Esophagus muscularis mucosa (tissue), 4 donors: ENCODE measurements around the gene TMIGD1. TPM values are rescaled to one million over a fixed set of nuclear protein-coding genes. Genes with fewer than 3 reads are reported as not detected.

Source experiments
- DNase-seq: peaks from one replicate; pipeline ENCODE4 v3.0.0-alpha.2; 2017; ENCODE audit errors: extremely low spot score
- H3K27ac ChIP-seq, 4 donors: fragments of 200-600 bp; sonication (generic); replicated peaks in 1 of 4; 1 replicate in 3 of 4; 2 replicates in 1 of 4; pipeline ENCODE4 v1.5.1; 2016 to 2019; ENCODE audit warnings: mild to moderate bottlenecking in 1 of 4
- H3K27me3 ChIP-seq, 4 donors: fragments of 200-600 bp; sonication (generic); one replicate each; pipeline versions ENCODE4 v1.5.1 to v1.6.0; 2016 to 2019
- H3K36me3 ChIP-seq, 4 donors: fragments of 200-600 bp; sonication (generic); one replicate each; pipeline ENCODE4 v1.5.1; 2016 to 2019
- H3K4me1 ChIP-seq, 4 donors: fragments of 200-600 bp; sonication (generic); one replicate each; pipeline ENCODE4 v1.5.1; 2016 to 2019
- H3K4me3 ChIP-seq, 4 donors: fragments of 200-600 bp; sonication (generic); 1 replicate in 2 of 4; 2 replicates in 2 of 4; pipeline ENCODE4 v1.5.1; 2016 to 2019; ENCODE audit warnings: mild to moderate bottlenecking in 4 of 4, moderate library complexity in 1 of 4
- H3K9me3 ChIP-seq, 4 donors: fragments of 200-600 bp; sonication (generic); 1 replicate in 3 of 4; 2 replicates in 1 of 4; pipeline ENCODE4 v1.5.1; 2016 to 2019
- CTCF ChIP-seq, 3 experiments: fragments of 200-600 bp in 2 of 3; fragments of 450-650 bp in 1 of 3; sonication (generic) in 2 of 3; IDR thresholded peaks; one replicate each; pipeline ENCODE4 v1.5.1; 2017 to 2019; ENCODE audit warnings: antibody characterized with exemption in 3 of 3, mild to moderate bottlenecking in 2 of 3, moderate library complexity in 1 of 3
- EP300 ChIP-seq: sonication (generic); formaldehyde crosslinking; IDR thresholded peaks from one replicate; pipeline ENCODE4 v1.6.1; 2017; ENCODE audit warnings: antibody characterized with exemption
- POLR2A ChIP-seq: fragments of 450-650 bp; IDR thresholded peaks from one replicate; pipeline ENCODE4 v1.6.1; 2017; ENCODE audit warnings: antibody characterized with exemption, moderate library complexity, mild to moderate bottlenecking, low read depth
- POLR2AphosphoS5 ChIP-seq, 2 donors: sonication (generic); formaldehyde crosslinking; IDR thresholded peaks; one replicate each; pipeline ENCODE4 v1.6.1; 2017; ENCODE audit warnings: antibody characterized with exemption in 2 of 2
- WGBS: methylation state at CpG from one replicate; pipeline ENCODE4 v1.1.5; 2018; 5-methylcytosine and 5-hydroxymethylcytosine counted together
- intact Hi-C: fragments of 100-400 bp; cut with DNase I; formaldehyde crosslinking; loops from one replicate; pipeline ENCODE4 v1.15.1; 2023
- total RNA-seq, 4 donors: library from RNA; depleted of rRNA; stranded (reverse); fragments of >200 nt; gene quantifications; one replicate each; pipeline versions ENCODE4 v1.1.0 to v1.2.1, GENCODE V29; 2016

The TMIGD1 gene, protein sequence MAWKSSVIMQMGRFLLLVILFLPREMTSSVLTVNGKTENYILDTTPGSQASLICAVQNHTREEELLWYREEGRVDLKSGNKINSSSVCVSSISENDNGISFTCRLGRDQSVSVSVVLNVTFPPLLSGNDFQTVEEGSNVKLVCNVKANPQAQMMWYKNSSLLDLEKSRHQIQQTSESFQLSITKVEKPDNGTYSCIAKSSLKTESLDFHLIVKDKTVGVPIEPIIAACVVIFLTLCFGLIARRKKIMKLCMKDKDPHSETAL
- under 1 TPM in 1 of 4 donors, not detected in 3; 0.29 TPM for total RNA-seq

GRCh38 chr17:30333503-30334360 lies at the start of gene TMIGD1:
TSS of gene TMIGD1 (minus strand) at chr17:30334057. CDS start at chr17:30332133, 1,924 bp downstream.
- no peak for DNase-seq
- no peak for TF ChIP-seq POLR2A
- no peak for TF ChIP-seq POLR2AphosphoS5 (IDR thresholded peaks at IDR 0.05)
- TF ChIP-seq EP300: no peak
- no peak for TF ChIP-seq CTCF (IDR thresholded peaks at IDR 0.05)
- H3K27me3 ChIP-seq: no peaks in the 10 kb centered on the region
- H3K36me3 ChIP-seq: no peaks in the 10 kb centered on the region
- H3K9me3 ChIP-seq: no peaks in the 10 kb centered on the region
- WGBS: 92% methylated on average over 9 of the region's 9 CpGs
- intact Hi-C loops: loop anchor here (10.0 kb wide), 1 partner anchor 209 kb away; no protein-coding TSS in a partner anchor
- H3K27ac ChIP-seq: no peak within 1 kb of the TSS
- H3K4me3 ChIP-seq: no peak within 1 kb of the TSS
- H3K4me1 ChIP-seq: no peaks in the 10 kb centered on the region

GRCh38 chr17:30382345-30382744 lies 48.5 kb upstream of the TMIGD1 start:
- Histone ChIP-seq H3K27me3 (no peaks in the 10 kb centered on the region), H3K4me1 (peaks cover 8 to 64% (median 56%) of the 10 kb centered on the region in 4 donors), H3K36me3 (peaks cover 11 to 24% (median 16%) of the 10 kb centered on the region in 4 donors), H3K27ac (peak overlapping the region; percentile 18 to 98 (median 97)), H3K4me3 (peak overlapping the region; percentile 25 to 98 (median 93)), H3K9me3 (no peaks in the 10 kb centered on the region)
- intact Hi-C loops: loop anchor here (5.0 kb wide), 1 partner anchor 40 kb away; no protein-coding TSS in a partner anchor
- WGBS: 56% methylated on average over 1 of the region's 1 CpG
- no peak for TF ChIP-seq CTCF (IDR thresholded peaks at IDR 0.05)
- TF ChIP-seq POLR2A: no peak
- no peak for TF ChIP-seq POLR2AphosphoS5 (IDR thresholded peaks at IDR 0.05)
- TF ChIP-seq EP300: no peak
- no peak for DNase-seq

GRCh38 chr17:30381340-30381659 lies 47.4 kb upstream of the TMIGD1 start:
- Histone ChIP-seq H3K9me3 (no peaks in the 10 kb centered on the region), H3K4me1 (peaks cover 8 to 68% (median 59%) of the 10 kb centered on the region in 4 donors), H3K27me3 (no peaks in the 10 kb centered on the region), H3K36me3 (peaks cover 10 to 13% (median 11%) of the 10 kb centered on the region in 4 donors), H3K4me3 (peak overlapping the region; percentile 82 to 98 (median 93)), H3K27ac (peak overlapping the region; percentile 96 to 98 (median 97))
- WGBS: 55% methylated on average over 2 of the region's 2 CpGs
- intact Hi-C loops: loop anchor here (5.0 kb wide), 1 partner anchor 39 kb away; no protein-coding TSS in a partner anchor
- no peak for TF ChIP-seq CTCF (IDR thresholded peaks at IDR 0.05)
- TF ChIP-seq POLR2A: no peak
- TF ChIP-seq EP300: no peak
- no peak for TF ChIP-seq POLR2AphosphoS5 (IDR thresholded peaks at IDR 0.05)
- DNase-seq: no peak

DNA sequence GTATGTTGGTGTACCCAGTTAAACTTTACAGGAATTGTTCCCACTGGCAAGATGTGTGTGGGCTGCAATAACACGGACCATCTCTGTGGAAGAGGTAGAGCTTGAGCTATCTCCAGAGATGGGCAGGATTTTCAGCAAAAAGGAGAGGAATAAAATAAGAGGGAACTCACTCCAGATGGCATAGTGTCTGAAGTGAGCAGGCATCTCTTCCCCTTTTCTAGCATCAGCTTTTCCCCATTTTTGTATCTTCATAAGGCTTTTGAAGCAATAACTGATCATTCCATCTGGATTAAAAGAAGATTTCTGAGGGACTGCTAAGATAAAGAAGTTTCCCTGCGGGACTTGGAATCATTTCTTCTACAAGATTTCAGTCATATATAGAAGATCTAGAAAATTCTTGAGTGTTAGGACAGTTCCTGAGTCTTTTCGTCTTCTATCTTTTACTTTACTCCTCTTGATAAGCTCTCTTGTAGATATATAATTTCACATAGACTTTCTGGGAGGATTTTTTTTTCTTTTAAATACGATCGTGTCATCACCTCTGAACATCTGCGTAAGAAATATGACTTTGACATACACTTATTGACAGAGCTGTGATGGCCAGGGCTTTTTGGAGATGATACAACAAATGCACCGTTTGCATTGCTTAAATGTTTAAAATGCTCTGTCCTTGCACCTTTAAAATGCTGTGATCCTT lies 46.9 kb upstream of the TMIGD1 start:
- peaks cover 5 to 8% (median 6%) of the 10 kb centered on the region in 4 donors for H3K36me3 ChIP-seq
- DNase-seq: no peak
- no peaks in the 10 kb centered on the region for H3K9me3 ChIP-seq
- H3K27me3 ChIP-seq: no peaks in the 10 kb centered on the region
- peak overlapping the region; percentile 82 to 98 (median 93) for H3K4me3 ChIP-seq
- WGBS: 33% methylated on average over 7 of the region's 7 CpGs
- intact Hi-C loops: loop anchor here (5.0 kb wide), 1 partner anchor 38 kb away; no protein-coding TSS in a partner anchor
- H3K27ac ChIP-seq: peak overlapping the region; percentile 96 to 98 (median 97)
- no peak for TF ChIP-seq POLR2AphosphoS5 (IDR thresholded peaks at IDR 0.05)
- no peak for TF ChIP-seq CTCF (IDR thresholded peaks at IDR 0.05)
- TF ChIP-seq POLR2A: no peak
- no peak for TF ChIP-seq EP300
- peaks cover 8 to 72% (median 60%) of the 10 kb centered on the region in 4 donors for H3K4me1 ChIP-seq
